ENCODE measurements around the gene SFXN3.

The SFXN3 gene

GRCh38 chr10:101044117-101044516 lies 13.1 kb downstream of the SFXN3 start:
- TF ChIP-seq CTCF (IDR thresholded peaks at IDR 0.05; ENCODE audit: insufficient read depth, low read length, poor library complexity, severe bottlenecking): no peak
- H3K27me3 ChIP-seq (replicated peaks; ENCODE audit: control insufficient read depth, insufficient read depth, low read length): no peaks in the 10 kb centered on the region
- DNase-seq (ENCODE audit: extremely low read depth, insufficient read length): no peak
- H3K36me3 ChIP-seq (ENCODE audit: control insufficient read depth, insufficient read depth, low read length): no peaks in the 10 kb centered on the region
- H3K4me3 ChIP-seq (replicated peaks; ENCODE audit: low read depth, low read length): no peak overlapping the region

GRCh38 chr10:101046332-101047238 lies 15.6 kb downstream of the SFXN3 start:
- DNase-seq (ENCODE audit: extremely low read depth, insufficient read length): no peak
- Histone ChIP-seq H3K27me3 (replicated peaks; ENCODE audit: control insufficient read depth, insufficient read depth, low read length) (no peaks in the 10 kb centered on the region), H3K4me3 (replicated peaks; ENCODE audit: low read depth, low read length) (no peak overlapping the region), H3K36me3 (ENCODE audit: control insufficient read depth, insufficient read depth, low read length) (no peaks in the 10 kb centered on the region)
- no peak for TF ChIP-seq CTCF (IDR thresholded peaks at IDR 0.05; ENCODE audit: insufficient read depth, low read length, poor library complexity, severe bottlenecking)

GRCh38 chr10:101047268-101047667 lies 16.2 kb downstream of the SFXN3 start:
- no peaks in the 10 kb centered on the region for H3K36me3 ChIP-seq (ENCODE audit: control insufficient read depth, insufficient read depth, low read length)
- DNase-seq (ENCODE audit: extremely low read depth, insufficient read length): no peak
- H3K4me3 ChIP-seq (replicated peaks; ENCODE audit: low read depth, low read length): no peak overlapping the region
- TF ChIP-seq CTCF (IDR thresholded peaks at IDR 0.05; ENCODE audit: insufficient read depth, low read length, poor library complexity, severe bottlenecking): no peak
- H3K27me3 ChIP-seq (replicated peaks; ENCODE audit: control insufficient read depth, insufficient read depth, low read length): no peaks in the 10 kb centered on the region

- H3K4me3 ChIP-seq (replicated peaks; ENCODE audit: low read depth, low read length): no peak overlapping the region
- no peak for TF ChIP-seq CTCF (IDR thresholded peaks at IDR 0.05; ENCODE audit: insufficient read depth, low read length, poor library complexity, severe bottlenecking)
Measured at GRCh38 chr10:101047961-101048892, 17.2 kb downstream of the SFXN3 start.

GRCh38 chr10:101050208-101051069 lies 19.4 kb downstream of the SFXN3 start:
- Histone ChIP-seq H3K4me3 (replicated peaks; ENCODE audit: low read depth, low read length) (peak overlapping the region; percentile 26), H3K36me3 (ENCODE audit: control insufficient read depth, insufficient read depth, low read length) (no peaks in the 10 kb centered on the region; the same call in none of the 2 replicates), H3K27me3 (replicated peaks; ENCODE audit: control insufficient read depth, insufficient read depth, low read length) (no peaks in the 10 kb centered on the region)
- DNase-seq (ENCODE audit: extremely low read depth, insufficient read length): peak; percentile 72
- peak; percentile 90 for TF ChIP-seq CTCF (IDR thresholded peaks at IDR 0.05; ENCODE audit: insufficient read depth, low read length, poor library complexity, severe bottlenecking)

More at GRCh38 chr10:101047961-101048892, 17.2 kb downstream of the SFXN3 start:
- Histone ChIP-seq H3K36me3 (ENCODE audit: control insufficient read depth, insufficient read depth, low read length) (no peaks in the 10 kb centered on the region; the same call in 1 of the 2 replicates), H3K27me3 (replicated peaks; ENCODE audit: control insufficient read depth, insufficient read depth, low read length) (no peaks in the 10 kb centered on the region)
- DNase-seq (ENCODE audit: extremely low read depth, insufficient read length): no peak

Measured in GM06990 (cell line).